Right cardiac atrium (tissue), 5 donors: ENCODE data around the gene PTPRG. TPM values are rescaled to one million over a fixed set of nuclear protein-coding genes. Genes with fewer than 3 reads are reported as not detected.

ENCODE experiments used
- ATAC-seq, 2 donors: fragments of 200-7000 bp; cut with Tn5 transposase; one replicate each; pipeline versions ENCODE4 v1.8.0 to v1.9.1; 2020; ENCODE audit warnings: moderate library complexity in 2 of 2, mild to moderate bottlenecking in 1 of 2
- DNase-seq, 3 donors: peaks; one replicate each; pipeline ENCODE4 v3.0.0-alpha.2; 2020
- H3K27ac ChIP-seq: one replicate; pipeline ENCODE4 v1.5.1; 2013; ENCODE audit warnings: mild to moderate bottlenecking, low read length, control low read depth, moderate library complexity
- H3K27me3 ChIP-seq: one replicate; pipeline ENCODE4 v1.6.1; 2013; ENCODE audit not compliant: control insufficient read depth, insufficient read depth
- H3K4me1 ChIP-seq: one replicate; pipeline ENCODE4 v1.6.1; 2013; ENCODE audit warnings: low read length; ENCODE audit not compliant: control insufficient read depth, insufficient read depth
- H3K4me3 ChIP-seq: one replicate; pipeline ENCODE4 v1.5.1; 2013; ENCODE audit warnings: low read length, control low read depth
- H3K9me3 ChIP-seq: one replicate; pipeline ENCODE4 v1.6.1; 2013; ENCODE audit warnings: low read length; ENCODE audit not compliant: control insufficient read depth
- WGBS: extraction: QIAGEN DNeasy Blood & Tissue Kit; methylation state at CpG from one replicate; pipeline ENCODE4 v1.1.7; 2013; 5-methylcytosine and 5-hydroxymethylcytosine counted together
- intact Hi-C, 4 donors: fragments of 100-400 bp; cut with DNase I; formaldehyde crosslinking; loops; one replicate each; pipeline versions ENCODE4 v1.11.0 to v1.14.0; 2022 to 2023
- polyA plus RNA-seq: library from polyadenylated mRNA; stranded (reverse); fragments of 200-250 nt; gene quantifications from one replicate; pipeline ENCODE4 v1.2.3, GENCODE V29; 2013
- total RNA-seq, 4 donors: library from RNA; stranded (reverse); fragmentation: NEBNext Ultra II Directional; extraction: Animal tissue kit (Norgen Biotek cat#: 25700); gene quantifications; one replicate each; pipeline ENCODE4 v1.2.1, GENCODE V29; 2021
- donor health status: healthy with polysubstance abuse.
- donor health status: DM: no; HTN: yes; CAD: no.
- donor health status: DM: no; HTN: no; CAD: no.
- donor health status: DM: no; HTN: yes; CAD: no; lungs with severe emphysema.
- donor health status: DM: yes; HTN: yes; CAD: no.

PTPRG gene
- total and polyA plus RNA-seq, 5 donors, result 8.6 to 50.7 (median 32.3) TPM

GRCh38 chr3:61847784-61848462 is 286.6 kb downstream of the PTPRG start:
- Histone ChIP-seq H3K4me1 (peaks cover 10% of the 10 kb centered on the region), H3K9me3 (no peaks in the 10 kb centered on the region), H3K4me3 (no peak overlapping the region), H3K27me3 (no peaks in the 10 kb centered on the region), H3K27ac (peak overlapping the region; percentile 87)
- 10% methylated on average over 7 of the region's 7 CpGs for WGBS
- peak; percentile 75 to 89 (median 79) for DNase-seq
- intact Hi-C loops, result loop anchor here in 3 of 4 donors (2.0 to 10.0 kb wide), 2 partner anchors 283 to 287 kb away; partner anchors contain the start of gene PTPRG (in 3 of the 3)
- peak; percentile 96 for ATAC-seq

GRCh38 chr3:61848885-61849284 is 287.5 kb downstream of the PTPRG start:
- intact Hi-C loops, result loop anchor here in 3 of 4 donors (2.0 to 10.0 kb wide), 2 partner anchors 284 to 288 kb away; partner anchors contain the start of gene PTPRG (in 3 of the 3)
- peaks cover 10% of the 10 kb centered on the region for H3K4me1 ChIP-seq

DNA sequence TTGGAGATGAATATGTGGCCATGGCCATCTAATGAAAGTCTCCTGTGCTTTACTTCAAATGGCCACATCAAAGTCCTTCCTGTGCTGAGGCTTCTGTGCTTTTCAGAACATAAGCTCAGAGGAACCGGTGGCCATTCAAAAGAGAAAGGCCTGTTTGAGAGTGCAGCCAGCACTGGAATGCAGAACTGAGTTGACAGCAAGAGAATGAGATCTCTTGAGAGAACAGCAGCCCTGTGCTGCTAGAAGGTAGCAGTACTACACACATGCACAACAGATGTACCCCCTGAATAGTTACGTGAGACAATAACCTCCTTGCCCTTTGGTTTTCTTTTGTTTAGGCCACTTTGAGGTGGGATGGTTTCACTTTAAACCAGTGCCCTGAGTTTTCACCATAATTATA is 292.5 kb downstream of the PTPRG start:
- Histone ChIP-seq H3K4me1 (peaks cover 2% of the 10 kb centered on the region), H3K4me3 (no peak overlapping the region), H3K27ac (no peak overlapping the region), H3K9me3 (no peaks in the 10 kb centered on the region), H3K27me3 (no peaks in the 10 kb centered on the region)
- intact Hi-C loops, result no loop called here
- 46% methylated on average over 2 of the region's 2 CpGs for WGBS
- DNase-seq (no peak), ATAC-seq (peak in 1 of 2 donors; percentile 9)

More at GRCh38 chr3:61848885-61849284, 287.5 kb downstream of the PTPRG start:
- no peak overlapping the region for H3K4me3 ChIP-seq
- ATAC-seq (peak; percentile 71 to 88), DNase-seq (no peak)
- H3K27ac ChIP-seq, result peak overlapping the region; percentile 49
- WGBS, result 9% methylated on average over 3 of the region's 3 CpGs
- H3K9me3 ChIP-seq, result no peaks in the 10 kb centered on the region
- H3K27me3 ChIP-seq, result no peaks in the 10 kb centered on the region

DNA sequence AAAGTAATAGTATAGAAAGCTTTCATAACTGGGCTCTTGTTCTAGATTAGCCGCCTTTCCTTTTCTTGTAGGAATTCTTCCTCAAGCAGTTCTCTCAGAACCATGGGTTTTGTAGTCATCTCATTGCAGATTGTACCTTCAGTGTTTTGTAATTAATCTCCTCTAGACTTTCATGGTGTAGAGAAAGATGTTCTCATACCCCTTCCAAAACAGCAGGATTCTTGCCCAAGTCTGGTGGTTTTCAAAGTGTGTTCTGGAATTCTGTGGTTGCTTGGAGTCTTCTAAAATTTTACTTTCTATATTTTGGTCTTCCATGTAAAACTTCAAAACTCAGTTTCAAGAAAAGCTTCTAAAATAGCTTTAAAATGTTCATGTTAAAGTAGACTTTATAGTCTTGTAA is 293.8 kb downstream of the PTPRG start:
- H3K9me3 ChIP-seq, result no peaks in the 10 kb centered on the region
- no peak overlapping the region for H3K4me3 ChIP-seq
- H3K27me3 ChIP-seq, result no peaks in the 10 kb centered on the region
- no peak overlapping the region for H3K27ac ChIP-seq
- DNase-seq (no peak), ATAC-seq (no peak)
- H3K4me1 ChIP-seq, result no peaks in the 10 kb centered on the region
- intact Hi-C loops, result loop anchor here in 2 of 4 donors (5.0 kb wide), 1 partner anchor 332 kb away; no protein-coding TSS in a partner anchor
- WGBS, result 97% methylated on average over 1 of the region's 1 CpG

GRCh38 chr3:61857297-61857696 is 295.9 kb downstream of the PTPRG start:
- no peak for ATAC-seq
- H3K4me3 ChIP-seq, result no peak overlapping the region
- no peaks in the 10 kb centered on the region for H3K27me3 ChIP-seq
- no peak for DNase-seq
- 87% methylated on average over 2 of the region's 2 CpGs for WGBS
- no peak overlapping the region for H3K27ac ChIP-seq
- H3K9me3 ChIP-seq, result no peaks in the 10 kb centered on the region
- intact Hi-C loops, result loop anchor here in 2 of 4 donors (5.0 kb wide), 1 partner anchor 330 kb away; no protein-coding TSS in a partner anchor
- peaks cover 3% of the 10 kb centered on the region for H3K4me1 ChIP-seq

DNA sequence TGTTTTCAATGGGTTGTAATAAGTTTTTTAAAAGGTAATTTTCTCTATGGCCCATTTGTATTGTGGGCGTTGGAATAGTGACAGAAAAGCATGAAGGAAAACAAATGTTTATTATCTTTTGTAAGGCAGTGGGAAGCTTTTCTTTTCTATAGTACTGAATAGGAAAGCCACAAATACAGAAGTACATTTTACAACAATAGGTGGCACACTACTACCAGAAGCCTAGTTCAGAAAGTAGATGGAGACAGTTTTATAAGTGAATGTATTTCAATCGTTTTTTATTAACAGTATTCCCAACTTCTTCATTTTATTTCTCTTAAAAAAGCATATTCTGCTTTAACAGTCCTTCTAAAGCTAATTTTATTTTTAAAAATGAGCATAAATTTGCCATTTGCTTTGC is 296.7 kb downstream of the PTPRG start:
- ATAC-seq, result peak in 1 of 2 donors; percentile 45
- intact Hi-C loops, result loop anchor here in 3 of 4 donors (2.0 to 5.0 kb wide), 2 partner anchors 329 kb away; no protein-coding TSS in a partner anchor
- Histone ChIP-seq H3K4me1 (peaks cover 3% of the 10 kb centered on the region), H3K27me3 (no peaks in the 10 kb centered on the region), H3K27ac (no peak overlapping the region), H3K4me3 (no peak overlapping the region), H3K9me3 (no peaks in the 10 kb centered on the region)
- WGBS, result 2% methylated on average over 2 of the region's 2 CpGs
- DNase-seq, result no peak

DNA sequence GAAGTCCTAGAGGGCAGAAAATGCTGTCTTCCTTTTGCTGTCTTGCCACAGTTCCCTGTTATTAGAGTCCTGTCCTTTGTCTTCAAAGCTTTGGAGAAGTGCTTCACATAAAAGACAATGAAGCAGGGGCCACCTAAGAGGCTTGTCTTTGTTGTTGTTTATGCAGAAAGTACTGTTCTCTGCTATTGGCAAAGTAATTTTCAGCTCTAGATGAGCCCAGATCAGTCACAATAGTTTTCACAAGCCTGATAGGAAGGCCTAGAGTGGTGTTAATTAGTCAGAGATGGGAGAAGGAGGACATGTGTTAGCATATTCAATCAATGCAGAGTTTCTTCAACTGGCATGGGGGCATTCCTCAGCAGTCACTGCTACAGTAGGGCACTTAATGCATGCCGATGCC is 300.0 kb downstream of the PTPRG start:
- ATAC-seq (no peak), DNase-seq (no peak)
- Histone ChIP-seq H3K9me3 (no peaks in the 10 kb centered on the region), H3K4me3 (no peak overlapping the region), H3K27ac (no peak overlapping the region), H3K27me3 (no peaks in the 10 kb centered on the region), H3K4me1 (peaks cover 7% of the 10 kb centered on the region)
- 93% methylated on average over 1 of the region's 1 CpG for WGBS
- intact Hi-C loops, result loop anchor here in 1 of 4 donors (10.0 kb wide), 1 partner anchor 323 kb away; no protein-coding TSS in a partner anchor

DNA sequence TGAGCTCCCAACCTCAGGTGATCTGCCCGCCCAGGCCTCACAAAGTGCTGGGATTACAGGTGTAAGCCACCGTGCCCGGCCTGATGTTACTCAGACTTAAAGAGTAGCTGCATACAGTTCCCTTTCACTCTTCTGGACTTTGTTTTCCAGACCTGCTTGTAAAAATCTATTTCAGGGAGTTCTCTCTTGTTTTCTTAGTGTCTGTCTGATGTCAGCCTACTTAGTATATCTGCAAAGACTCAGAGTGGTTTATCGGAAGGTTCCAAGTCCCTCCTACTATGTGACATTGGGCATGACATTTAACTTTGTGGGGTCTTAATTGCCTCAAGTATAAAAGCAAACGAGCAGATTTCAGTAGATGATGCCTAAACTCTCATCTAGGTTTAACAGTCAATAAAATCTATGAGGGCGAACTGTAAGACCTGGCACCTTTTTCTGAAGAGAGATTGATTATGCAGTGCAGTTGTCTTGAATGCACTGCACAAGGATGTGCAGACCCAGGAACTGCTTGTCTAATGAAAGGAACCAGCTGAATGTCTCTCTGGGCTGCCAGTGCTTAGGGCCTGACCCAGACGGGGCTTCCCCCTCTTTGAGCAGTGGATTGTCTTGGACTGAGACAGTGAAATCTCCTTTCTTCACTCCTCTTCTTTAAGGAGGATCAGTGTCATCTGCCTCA is 301.4 kb downstream of the PTPRG start:
- no peak for DNase-seq
- no peak for ATAC-seq
- 75% methylated on average over 7 of the region's 7 CpGs for WGBS
- Histone ChIP-seq H3K27me3 (no peaks in the 10 kb centered on the region), H3K9me3 (no peaks in the 10 kb centered on the region), H3K4me3 (no peak overlapping the region), H3K27ac (no peak overlapping the region), H3K4me1 (peaks cover 7% of the 10 kb centered on the region)
- intact Hi-C loops, result loop anchor here in 1 of 4 donors (10.0 kb wide), 1 partner anchor 322 kb away; no protein-coding TSS in a partner anchor

- ATAC-seq (no peak), DNase-seq (no peak)
- Histone ChIP-seq H3K27me3 (no peaks in the 10 kb centered on the region), H3K4me1 (peaks cover 7% of the 10 kb centered on the region), H3K27ac (no peak overlapping the region), H3K9me3 (no peaks in the 10 kb centered on the region), H3K4me3 (no peak overlapping the region)
- intact Hi-C loops, result loop anchor here in 1 of 4 donors (10.0 kb wide), 1 partner anchor 321 kb away; no protein-coding TSS in a partner anchor
- 89% methylated on average over 1 of the region's 1 CpG for WGBS
These were observed 302.2 kb downstream of the PTPRG start for GRCh38 chr3:61863579-61863978.

- Histone ChIP-seq H3K9me3 (no peaks in the 10 kb centered on the region), H3K27ac (no peak overlapping the region), H3K4me1 (peaks cover 7% of the 10 kb centered on the region), H3K4me3 (no peak overlapping the region), H3K27me3 (no peaks in the 10 kb centered on the region)
- WGBS, result 78% methylated on average over 1 of the region's 1 CpG
- intact Hi-C loops, result loop anchor here in 1 of 4 donors (10.0 kb wide), 1 partner anchor 320 kb away; no protein-coding TSS in a partner anchor
- ATAC-seq (no peak), DNase-seq (no peak)
These were observed 303.5 kb downstream of the PTPRG start for GRCh38 chr3:61864886-61865285.
